OCI-LY7 (cell line): ENCODE measurements around the gene TMA7B.

Experiments
- EZH2phosphoT487 ChIP-seq: fragments of 200-600 bp; sonication (generic); IDR thresholded peaks from 2 replicates; pipeline ENCODE4 v1.6.1; 2018; ENCODE audit warnings: low read depth, borderline replicate concordance, mild to moderate bottlenecking, mixed run types, antibody characterized with exemption, low read length, moderate library complexity, mixed read lengths
- TF ChIP-seq, protein P1 (sequence below): fragments of 200-600 bp; sonication (generic); conservative IDR thresholded peaks from 2 replicates; pipeline ENCODE4 v1.5.1; 2014; ENCODE audit warnings: mild to moderate bottlenecking, antibody characterized with exemption, low read length, moderate library complexity, mixed read lengths

DNA sequence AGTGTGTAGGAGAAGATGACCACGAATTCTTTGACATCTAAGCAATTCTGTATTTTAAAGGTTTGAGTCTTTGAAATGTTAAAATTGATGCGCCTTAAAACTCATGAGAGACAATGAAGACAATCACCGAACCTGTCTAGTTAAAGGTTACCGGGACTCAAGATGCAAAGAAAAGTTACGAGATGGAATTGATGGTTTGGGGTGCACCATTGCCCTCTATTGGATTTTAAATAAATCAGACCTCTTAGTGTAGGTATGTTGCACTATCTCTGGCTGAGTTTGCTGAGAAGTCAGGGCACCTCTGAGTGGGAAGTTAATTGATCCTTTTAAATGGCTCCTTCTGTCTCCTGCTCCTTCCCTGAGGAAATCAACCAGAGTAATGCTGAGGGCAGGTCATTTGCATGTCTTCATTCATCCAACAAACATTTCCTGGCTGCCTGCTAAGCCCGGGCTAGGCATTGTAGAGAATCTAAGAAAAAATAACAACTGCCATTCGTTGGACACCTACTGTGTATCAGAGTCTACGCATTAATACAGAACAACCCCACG, 19.4 kb upstream of the TMA7B start:
- TF ChIP-seq, protein P1, sequence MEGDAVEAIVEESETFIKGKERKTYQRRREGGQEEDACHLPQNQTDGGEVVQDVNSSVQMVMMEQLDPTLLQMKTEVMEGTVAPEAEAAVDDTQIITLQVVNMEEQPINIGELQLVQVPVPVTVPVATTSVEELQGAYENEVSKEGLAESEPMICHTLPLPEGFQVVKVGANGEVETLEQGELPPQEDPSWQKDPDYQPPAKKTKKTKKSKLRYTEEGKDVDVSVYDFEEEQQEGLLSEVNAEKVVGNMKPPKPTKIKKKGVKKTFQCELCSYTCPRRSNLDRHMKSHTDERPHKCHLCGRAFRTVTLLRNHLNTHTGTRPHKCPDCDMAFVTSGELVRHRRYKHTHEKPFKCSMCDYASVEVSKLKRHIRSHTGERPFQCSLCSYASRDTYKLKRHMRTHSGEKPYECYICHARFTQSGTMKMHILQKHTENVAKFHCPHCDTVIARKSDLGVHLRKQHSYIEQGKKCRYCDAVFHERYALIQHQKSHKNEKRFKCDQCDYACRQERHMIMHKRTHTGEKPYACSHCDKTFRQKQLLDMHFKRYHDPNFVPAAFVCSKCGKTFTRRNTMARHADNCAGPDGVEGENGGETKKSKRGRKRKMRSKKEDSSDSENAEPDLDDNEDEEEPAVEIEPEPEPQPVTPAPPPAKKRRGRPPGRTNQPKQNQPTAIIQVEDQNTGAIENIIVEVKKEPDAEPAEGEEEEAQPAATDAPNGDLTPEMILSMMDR: peak; percentile 67
- TF ChIP-seq EZH2phosphoT487: no peak
